Endothelial cell (in vitro differentiated cells): ENCODE results near the gene TPP2. TPM values are rescaled to one million over a fixed set of nuclear protein-coding genes. Genes with fewer than 3 reads are reported as not detected.
A peak's percentile ranks its signal among the peaks of the same experiment; 100 is the strongest.

Experiments
- DNase-seq: peaks from one replicate; pipeline ENCODE4 v3.0.0; 2021; ENCODE audit warnings: low spot score
- H3K27ac Mint-ChIP-seq: one replicate; pipeline ENCODE4 v1.8.0; 2021; ENCODE audit warnings: mixed read lengths, inconsistent platforms; ENCODE audit not compliant: unreplicated experiment
- H3K27me3 Mint-ChIP-seq: one replicate; pipeline ENCODE4 v1.8.0; 2021; ENCODE audit warnings: mild to moderate bottlenecking, moderate library complexity, mixed read lengths, inconsistent platforms; ENCODE audit not compliant: unreplicated experiment
- H3K36me3 Mint-ChIP-seq: one replicate; pipeline ENCODE4 v1.8.0; 2021; ENCODE audit warnings: mild to moderate bottlenecking, low read depth, mixed read lengths, inconsistent platforms; ENCODE audit not compliant: unreplicated experiment
- H3K4me1 Mint-ChIP-seq: one replicate; pipeline ENCODE4 v1.8.0; 2021; ENCODE audit warnings: mild to moderate bottlenecking, mixed read lengths, inconsistent platforms; ENCODE audit not compliant: unreplicated experiment
- H3K4me3 Mint-ChIP-seq: one replicate; pipeline ENCODE4 v1.8.0; 2021; ENCODE audit warnings: mild to moderate bottlenecking, mixed read lengths, inconsistent platforms; ENCODE audit not compliant: unreplicated experiment
- H3K9me3 Mint-ChIP-seq: one replicate; pipeline ENCODE4 v1.8.0; 2021; ENCODE audit warnings: mixed read lengths, inconsistent platforms; ENCODE audit not compliant: unreplicated experiment
- total RNA-seq: library from RNA; stranded (reverse); fragmentation: NEBNext Ultra II Directional; extraction: Animal tissue kit (Norgen Biotek cat#: 25700); gene quantifications from one replicate; pipeline ENCODE4 v1.2.1, GENCODE V29; 2021; ENCODE audit not compliant: unreplicated experiment
- TF ChIP-seq, protein P1 (sequence below): fragments of 200-600 bp; sonication (generic); IDR thresholded peaks from one replicate; pipeline ENCODE4 v1.5.0; 2021; ENCODE audit warnings: antibody characterized with exemption; ENCODE audit not compliant: unreplicated experiment

TPP2 gene
- total RNA-seq, 1 donor from 2014 or later, result 91.2 TPM

DNA sequence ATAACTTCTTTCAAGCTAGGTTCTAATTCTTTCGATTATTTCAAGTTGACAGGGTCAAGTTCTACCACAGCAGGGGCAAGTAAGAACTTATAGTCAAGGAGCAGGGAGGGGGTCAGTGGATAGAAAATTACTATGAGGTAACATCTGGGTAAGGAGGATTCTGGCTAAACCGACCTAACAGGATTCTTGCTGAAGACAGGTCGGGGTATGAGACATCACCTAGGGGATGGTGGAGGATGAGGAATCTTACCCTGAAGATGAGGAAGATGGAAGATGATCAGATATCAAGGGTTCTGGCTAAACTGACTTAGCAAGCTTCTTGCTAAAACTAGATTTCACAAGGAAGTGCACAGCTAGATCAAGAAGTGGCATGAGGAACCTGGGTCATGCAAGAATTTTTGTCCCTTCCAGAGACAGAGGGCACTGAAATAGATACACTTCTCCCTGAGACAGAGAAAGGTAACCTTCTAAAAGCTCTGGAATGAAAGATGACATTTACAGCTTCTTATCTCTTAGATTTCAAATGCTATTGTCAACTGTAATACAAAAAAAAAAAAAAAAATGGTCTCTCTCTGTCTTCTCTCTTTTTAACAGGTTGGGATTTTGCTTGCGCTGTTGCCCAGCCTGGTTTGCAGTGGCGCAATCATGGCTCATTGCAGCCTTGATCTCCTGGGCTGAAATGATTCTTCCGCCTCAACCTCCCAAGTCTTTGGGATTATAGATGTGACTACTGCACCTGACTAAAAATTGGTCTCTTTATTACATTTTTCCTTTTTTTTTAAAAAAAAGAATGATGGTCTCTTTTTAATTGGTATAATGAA, 107.7 kb downstream of the TPP2 start:
- no peaks in the 10 kb centered on the region for H3K27me3 Mint-ChIP-seq
- TF ChIP-seq, protein P1, sequence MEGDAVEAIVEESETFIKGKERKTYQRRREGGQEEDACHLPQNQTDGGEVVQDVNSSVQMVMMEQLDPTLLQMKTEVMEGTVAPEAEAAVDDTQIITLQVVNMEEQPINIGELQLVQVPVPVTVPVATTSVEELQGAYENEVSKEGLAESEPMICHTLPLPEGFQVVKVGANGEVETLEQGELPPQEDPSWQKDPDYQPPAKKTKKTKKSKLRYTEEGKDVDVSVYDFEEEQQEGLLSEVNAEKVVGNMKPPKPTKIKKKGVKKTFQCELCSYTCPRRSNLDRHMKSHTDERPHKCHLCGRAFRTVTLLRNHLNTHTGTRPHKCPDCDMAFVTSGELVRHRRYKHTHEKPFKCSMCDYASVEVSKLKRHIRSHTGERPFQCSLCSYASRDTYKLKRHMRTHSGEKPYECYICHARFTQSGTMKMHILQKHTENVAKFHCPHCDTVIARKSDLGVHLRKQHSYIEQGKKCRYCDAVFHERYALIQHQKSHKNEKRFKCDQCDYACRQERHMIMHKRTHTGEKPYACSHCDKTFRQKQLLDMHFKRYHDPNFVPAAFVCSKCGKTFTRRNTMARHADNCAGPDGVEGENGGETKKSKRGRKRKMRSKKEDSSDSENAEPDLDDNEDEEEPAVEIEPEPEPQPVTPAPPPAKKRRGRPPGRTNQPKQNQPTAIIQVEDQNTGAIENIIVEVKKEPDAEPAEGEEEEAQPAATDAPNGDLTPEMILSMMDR, result no peak
- peaks cover 32% of the 10 kb centered on the region for H3K4me1 Mint-ChIP-seq
- DNase-seq, result no peak
- no peaks in the 10 kb centered on the region for H3K36me3 Mint-ChIP-seq
- no peak overlapping the region for H3K4me3 Mint-ChIP-seq
- H3K27ac Mint-ChIP-seq, result peak overlapping the region; percentile 76
- H3K9me3 Mint-ChIP-seq, result no peaks in the 10 kb centered on the region

DNA sequence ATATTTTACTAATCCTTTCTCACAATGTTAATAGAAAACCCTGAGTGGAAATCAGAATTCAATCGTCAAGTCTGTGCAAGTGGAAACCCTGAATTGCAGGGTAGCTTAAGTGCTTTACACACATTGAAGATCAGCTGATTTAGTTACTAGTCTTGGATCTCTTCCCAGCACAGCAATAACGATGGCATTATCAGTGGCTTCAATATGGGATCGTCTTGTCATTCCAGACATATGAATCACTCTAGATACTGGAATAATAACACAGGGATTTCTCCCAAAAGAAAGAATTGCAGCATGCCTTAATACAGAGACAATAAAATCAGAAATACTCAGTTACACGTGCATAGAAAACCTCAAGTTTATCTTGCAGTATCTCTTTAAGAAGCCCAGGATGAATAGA, 110.7 kb downstream of the TPP2 start:
- Mint-ChIP-seq H3K27me3 (no peaks in the 10 kb centered on the region), H3K4me1 (peaks cover 32% of the 10 kb centered on the region), H3K4me3 (no peak overlapping the region), H3K36me3 (no peaks in the 10 kb centered on the region), H3K27ac (no peak overlapping the region), H3K9me3 (no peaks in the 10 kb centered on the region)
- TF ChIP-seq, protein P1, result no peak
- no peak for DNase-seq

DNA sequence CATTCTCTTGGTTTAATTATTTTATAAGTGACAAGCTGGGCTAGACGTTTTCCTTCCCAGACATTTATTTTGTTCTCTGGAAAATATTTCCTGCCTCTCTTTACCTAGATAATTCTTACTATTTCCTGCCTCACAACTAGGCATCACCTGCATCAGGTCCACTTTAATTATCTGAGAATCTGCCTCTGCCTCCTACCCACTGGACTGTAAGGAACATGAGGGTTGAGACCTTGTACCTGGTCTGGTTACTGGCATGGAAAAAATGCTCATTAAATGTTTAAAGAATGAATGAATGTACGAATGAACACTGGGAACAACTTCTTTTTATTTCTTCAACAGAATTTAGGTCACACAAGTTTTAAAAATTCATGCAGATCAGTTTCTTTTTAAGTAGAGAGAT, 111.4 kb downstream of the TPP2 start:
- Mint-ChIP-seq H3K4me1 (peaks cover 29% of the 10 kb centered on the region), H3K9me3 (no peaks in the 10 kb centered on the region), H3K27me3 (no peaks in the 10 kb centered on the region), H3K4me3 (no peak overlapping the region), H3K36me3 (no peaks in the 10 kb centered on the region), H3K27ac (no peak overlapping the region)
- TF ChIP-seq, protein P1, result no peak
- DNase-seq, result no peak

DNA sequence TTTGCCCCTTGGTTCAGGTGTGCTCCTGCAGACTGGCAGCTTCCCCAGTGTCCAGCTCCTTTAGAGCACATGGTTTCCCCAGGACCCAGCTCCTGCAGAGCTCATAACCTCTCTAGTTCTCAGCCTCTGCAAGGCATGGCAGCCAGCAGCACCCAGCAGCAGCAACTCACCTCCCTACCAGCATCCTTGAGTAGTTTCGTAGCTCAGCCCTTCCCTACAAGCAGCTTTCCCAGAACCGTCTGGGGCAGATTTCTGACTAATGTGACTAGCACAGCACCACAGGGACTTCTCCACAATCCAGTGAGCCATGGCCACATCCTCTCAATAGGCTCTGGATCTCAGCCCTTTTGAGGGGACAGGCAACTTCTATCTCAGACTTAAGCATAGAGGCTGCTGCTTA, 112.2 kb downstream of the TPP2 start:
- no peaks in the 10 kb centered on the region for H3K9me3 Mint-ChIP-seq
- H3K27me3 Mint-ChIP-seq, result peaks cover 1% of the 10 kb centered on the region
- TF ChIP-seq, protein P1, result no peak
- peaks cover 21% of the 10 kb centered on the region for H3K4me1 Mint-ChIP-seq
- no peaks in the 10 kb centered on the region for H3K36me3 Mint-ChIP-seq
- no peak overlapping the region for H3K27ac Mint-ChIP-seq
- H3K4me3 Mint-ChIP-seq, result no peak overlapping the region
- no peak for DNase-seq

DNA sequence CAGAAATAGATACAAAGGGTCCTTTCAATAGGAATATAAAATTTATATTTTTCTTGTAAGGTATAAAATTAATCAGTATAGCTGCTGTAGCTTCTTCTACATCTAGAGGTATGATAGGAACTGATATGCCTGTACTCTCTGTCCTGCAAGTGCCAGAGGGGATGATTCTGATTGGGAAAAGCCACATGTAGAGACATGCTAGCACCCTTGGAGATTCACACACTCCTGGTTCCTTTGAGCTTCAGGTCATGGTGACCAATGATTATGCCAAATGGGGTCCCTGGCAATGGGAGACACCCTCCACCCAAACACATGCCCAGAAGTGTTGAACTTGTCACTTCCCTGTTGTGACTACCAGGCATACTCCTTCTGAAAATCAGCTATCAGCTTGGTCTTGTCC, 112.8 kb downstream of the TPP2 start:
- Mint-ChIP-seq H3K36me3 (no peaks in the 10 kb centered on the region), H3K4me3 (no peak overlapping the region), H3K9me3 (no peaks in the 10 kb centered on the region), H3K27ac (no peak overlapping the region), H3K27me3 (peaks cover 1% of the 10 kb centered on the region), H3K4me1 (peaks cover 16% of the 10 kb centered on the region)
- TF ChIP-seq, protein P1, result no peak
- DNase-seq, result no peak
